ENCODE measurements around the gene RPF1. TPM values are rescaled to one million over a fixed set of nuclear protein-coding genes. Genes with fewer than 3 reads are reported as not detected.

RPF1 gene, protein sequence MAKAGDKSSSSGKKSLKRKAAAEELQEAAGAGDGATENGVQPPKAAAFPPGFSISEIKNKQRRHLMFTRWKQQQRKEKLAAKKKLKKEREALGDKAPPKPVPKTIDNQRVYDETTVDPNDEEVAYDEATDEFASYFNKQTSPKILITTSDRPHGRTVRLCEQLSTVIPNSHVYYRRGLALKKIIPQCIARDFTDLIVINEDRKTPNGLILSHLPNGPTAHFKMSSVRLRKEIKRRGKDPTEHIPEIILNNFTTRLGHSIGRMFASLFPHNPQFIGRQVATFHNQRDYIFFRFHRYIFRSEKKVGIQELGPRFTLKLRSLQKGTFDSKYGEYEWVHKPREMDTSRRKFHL
- total RNA-seq, result 34.9 TPM
- long read RNA-seq, transcript RPF1-201 (9 exons, 1,385 nt), result major isoform, 13 of 15 reads
- long read RNA-seq, partial matches to known transcripts, result 2 of 15 reads
- long read RNA-seq, other reads (novel, unspliced or antisense), result 0 of 15 reads

DNA sequence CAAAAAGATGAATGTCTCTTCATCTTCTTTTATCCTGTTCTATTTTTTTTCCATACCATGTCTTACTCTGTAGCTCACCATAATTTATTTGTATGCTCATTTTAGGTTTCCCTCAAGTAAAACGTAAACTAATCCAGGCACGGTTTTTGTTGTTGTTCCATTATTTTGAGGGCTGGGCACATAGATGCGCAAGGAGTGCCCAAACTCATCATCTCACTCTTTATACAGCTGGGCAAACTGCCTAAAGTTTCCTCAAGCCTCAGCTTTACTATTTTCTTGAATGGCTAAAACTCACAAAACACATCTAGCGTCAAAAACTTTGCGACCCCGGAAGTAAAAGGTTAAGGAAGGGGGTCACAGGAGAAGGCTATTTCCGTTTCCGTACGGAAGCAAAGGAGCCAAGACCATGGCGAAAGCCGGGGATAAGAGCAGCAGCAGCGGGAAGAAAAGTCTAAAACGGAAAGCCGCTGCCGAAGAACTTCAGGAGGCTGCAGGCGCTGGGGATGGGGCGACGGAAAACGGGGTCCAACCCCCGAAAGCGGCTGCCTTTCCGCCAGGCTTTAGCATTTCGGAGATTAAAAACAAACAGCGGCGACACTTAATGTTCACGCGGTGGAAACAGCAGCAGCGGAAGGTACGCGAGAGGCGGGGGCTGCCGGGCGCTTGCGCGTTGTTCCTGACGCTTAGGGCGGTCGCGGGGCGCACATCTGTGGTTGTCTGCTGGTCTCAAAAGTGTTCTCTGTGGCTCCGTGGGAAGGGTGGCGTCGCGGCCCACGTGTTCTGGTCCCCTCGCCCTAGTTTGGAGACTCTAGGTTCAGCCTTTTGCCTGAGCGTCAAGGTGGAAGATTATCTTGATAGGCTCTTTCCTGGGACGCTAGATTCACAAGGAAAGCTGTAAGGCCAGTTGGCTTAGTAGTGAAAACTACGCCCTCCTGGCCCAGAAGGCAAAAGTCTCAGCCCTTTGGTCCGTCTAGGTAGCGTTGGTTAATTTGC is at the start of gene RPF1:
Gene RPF1 (plus strand): TSS at position 391 of the 993 bp plus-strand sequence. CDS start 16 bp downstream, at position 407.
- intact Hi-C loops (cut with micrococcal nuclease), result no loop called here
- Histone ChIP-seq H3K4me3 (peak within 1 kb of the TSS; percentile 86), H3K9me3 (replicated peaks) (no peaks in the 10 kb centered on the region), H3K4me1 (peaks cover 47% of the 10 kb centered on the region), H3K27ac (replicated peaks) (peak within 1 kb of the TSS; percentile 93), H3K36me3 (peaks cover 24% of the 10 kb centered on the region), H3K27me3 (ENCODE audit: low read depth) (peaks cover 40% of the 10 kb centered on the region)
- DNase-seq, result peak; percentile 73
- TF ChIP-seq, protein P1, sequence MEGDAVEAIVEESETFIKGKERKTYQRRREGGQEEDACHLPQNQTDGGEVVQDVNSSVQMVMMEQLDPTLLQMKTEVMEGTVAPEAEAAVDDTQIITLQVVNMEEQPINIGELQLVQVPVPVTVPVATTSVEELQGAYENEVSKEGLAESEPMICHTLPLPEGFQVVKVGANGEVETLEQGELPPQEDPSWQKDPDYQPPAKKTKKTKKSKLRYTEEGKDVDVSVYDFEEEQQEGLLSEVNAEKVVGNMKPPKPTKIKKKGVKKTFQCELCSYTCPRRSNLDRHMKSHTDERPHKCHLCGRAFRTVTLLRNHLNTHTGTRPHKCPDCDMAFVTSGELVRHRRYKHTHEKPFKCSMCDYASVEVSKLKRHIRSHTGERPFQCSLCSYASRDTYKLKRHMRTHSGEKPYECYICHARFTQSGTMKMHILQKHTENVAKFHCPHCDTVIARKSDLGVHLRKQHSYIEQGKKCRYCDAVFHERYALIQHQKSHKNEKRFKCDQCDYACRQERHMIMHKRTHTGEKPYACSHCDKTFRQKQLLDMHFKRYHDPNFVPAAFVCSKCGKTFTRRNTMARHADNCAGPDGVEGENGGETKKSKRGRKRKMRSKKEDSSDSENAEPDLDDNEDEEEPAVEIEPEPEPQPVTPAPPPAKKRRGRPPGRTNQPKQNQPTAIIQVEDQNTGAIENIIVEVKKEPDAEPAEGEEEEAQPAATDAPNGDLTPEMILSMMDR (IDR thresholded peaks at IDR 0.05; ENCODE audit: borderline replicate concordance), result no peak

DNA sequence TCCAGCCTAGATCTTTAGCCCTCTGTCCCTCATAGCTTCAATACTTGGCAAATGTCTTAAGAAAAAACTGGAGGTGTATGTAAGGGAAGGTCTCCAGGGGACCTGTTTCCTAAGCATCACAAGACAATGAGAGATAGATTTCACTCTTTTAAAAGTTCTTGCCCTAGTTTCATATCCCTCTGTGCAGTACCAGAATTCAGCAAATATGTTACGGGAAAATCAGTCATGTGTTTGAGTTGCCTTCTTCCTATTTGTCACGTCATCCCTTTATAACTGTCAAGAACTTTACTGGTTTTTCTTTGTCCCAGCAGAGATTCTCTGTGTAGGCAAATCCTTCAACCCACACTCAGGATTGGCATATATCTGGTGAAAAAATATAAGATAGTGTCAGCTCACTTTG is 48.5 kb upstream of the RPF1 start:
- peaks cover 9% of the 10 kb centered on the region for H3K9me3 ChIP-seq (replicated peaks)
- no peak overlapping the region for H3K4me3 ChIP-seq
- H3K4me1 ChIP-seq, result peaks cover 6% of the 10 kb centered on the region
- TF ChIP-seq, protein P1 (IDR thresholded peaks at IDR 0.05; ENCODE audit: borderline replicate concordance), result no peak
- H3K36me3 ChIP-seq, result no peaks in the 10 kb centered on the region
- DNase-seq, result no peak
- H3K27me3 ChIP-seq (ENCODE audit: low read depth), result no peaks in the 10 kb centered on the region
- H3K27ac ChIP-seq (replicated peaks), result no peak overlapping the region
- intact Hi-C loops (cut with micrococcal nuclease), result loop anchor here (10.0 kb wide), 2 partner anchors 194 to 324 kb away; no protein-coding TSS in a partner anchor

DNA sequence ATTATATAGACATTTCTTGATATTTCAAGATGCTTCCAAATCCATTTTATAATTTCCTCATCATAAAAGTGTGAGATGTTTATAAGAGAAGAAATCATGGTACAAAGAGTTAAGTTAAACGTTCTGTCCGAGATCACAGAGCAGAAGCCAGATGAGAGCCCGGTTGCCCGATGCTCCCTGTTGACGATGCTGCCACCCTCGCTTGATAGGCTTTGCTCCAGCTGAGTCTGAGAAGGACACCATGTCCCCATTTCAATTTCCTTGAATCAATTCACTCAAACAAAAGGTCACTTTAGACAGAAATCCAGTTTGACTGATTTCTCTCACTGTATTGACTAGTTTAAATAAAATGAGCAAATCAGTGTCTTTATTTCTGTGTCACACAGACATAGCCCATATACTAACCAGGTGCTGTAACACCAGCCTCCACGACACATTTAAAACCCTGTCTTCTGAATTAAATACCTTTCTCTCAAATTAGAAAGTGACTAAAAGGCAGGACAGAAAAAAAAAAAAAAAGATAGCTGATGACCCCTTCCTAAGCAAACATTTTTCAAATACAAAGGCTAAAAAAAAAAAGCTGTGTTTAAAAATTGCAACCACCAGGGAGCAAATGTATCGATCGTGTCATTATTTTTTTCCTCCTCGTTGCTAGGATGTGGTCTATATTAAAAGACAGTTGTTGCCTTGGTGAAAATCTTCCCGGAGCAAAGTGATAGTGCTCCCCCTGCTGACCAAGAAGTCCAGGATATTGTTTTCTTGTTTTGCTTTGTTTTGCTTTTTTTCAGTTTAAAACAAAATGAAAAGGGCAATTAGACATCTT is 45.6 kb upstream of the RPF1 start:
- Histone ChIP-seq H3K27me3 (ENCODE audit: low read depth) (no peaks in the 10 kb centered on the region), H3K4me3 (peak overlapping the region; percentile 52), H3K36me3 (no peaks in the 10 kb centered on the region), H3K4me1 (peaks cover 18% of the 10 kb centered on the region), H3K9me3 (replicated peaks) (peaks cover 9% of the 10 kb centered on the region), H3K27ac (replicated peaks) (no peak overlapping the region)
- no peak for DNase-seq
- TF ChIP-seq, protein P1 (IDR thresholded peaks at IDR 0.05; ENCODE audit: borderline replicate concordance), result peak; percentile 79
- intact Hi-C loops (cut with micrococcal nuclease), result loop anchor here (10.0 kb wide), 2 partner anchors 191 to 321 kb away; no protein-coding TSS in a partner anchor

DNA sequence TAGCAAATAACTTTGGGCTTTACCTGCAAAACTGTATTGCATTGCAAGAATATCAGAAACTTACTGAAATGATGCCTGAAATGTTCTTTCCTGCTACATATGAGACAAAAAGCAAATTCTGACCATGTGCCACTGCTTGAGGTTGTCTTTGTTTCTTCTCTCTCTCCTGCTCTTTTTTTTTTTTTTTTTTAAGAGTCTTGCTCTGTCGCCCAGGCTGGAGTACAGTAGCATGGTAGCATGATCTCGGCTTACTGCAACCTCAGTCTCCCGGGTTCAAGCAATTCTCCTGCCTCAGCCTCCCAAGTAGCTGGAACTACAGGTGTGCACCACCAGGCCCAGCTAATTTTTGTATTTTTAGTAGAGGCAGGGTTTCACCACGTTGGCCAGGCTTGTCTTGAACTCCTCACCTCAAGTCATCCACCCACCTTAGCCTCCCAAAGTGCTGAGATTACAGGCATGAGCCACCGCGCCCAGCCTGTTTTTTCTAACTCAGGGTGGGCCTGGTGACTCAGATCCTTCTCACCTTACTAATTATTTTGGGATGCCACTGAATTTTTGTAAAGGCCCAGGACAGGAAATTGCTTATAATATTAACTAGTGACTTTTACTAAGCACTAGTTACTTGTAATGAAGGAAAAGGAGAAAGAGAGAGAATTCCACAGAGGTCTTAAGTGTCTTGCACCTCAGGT is 44.8 kb upstream of the RPF1 start:
- H3K36me3 ChIP-seq, result no peaks in the 10 kb centered on the region
- intact Hi-C loops (cut with micrococcal nuclease), result loop anchor here (10.0 kb wide), 2 partner anchors 191 to 321 kb away; no protein-coding TSS in a partner anchor
- no peaks in the 10 kb centered on the region for H3K27me3 ChIP-seq (ENCODE audit: low read depth)
- no peak overlapping the region for H3K27ac ChIP-seq (replicated peaks)
- no peak overlapping the region for H3K4me3 ChIP-seq
- H3K4me1 ChIP-seq, result peaks cover 18% of the 10 kb centered on the region
- H3K9me3 ChIP-seq (replicated peaks), result peaks cover 9% of the 10 kb centered on the region
- TF ChIP-seq, protein P1 (IDR thresholded peaks at IDR 0.05; ENCODE audit: borderline replicate concordance), result peak; percentile 17
- no peak for DNase-seq

Measured in left ventricle myocardium inferior (tissue), 1 donor.